ENCODE measurements around the gene ZNF582.

DNA sequence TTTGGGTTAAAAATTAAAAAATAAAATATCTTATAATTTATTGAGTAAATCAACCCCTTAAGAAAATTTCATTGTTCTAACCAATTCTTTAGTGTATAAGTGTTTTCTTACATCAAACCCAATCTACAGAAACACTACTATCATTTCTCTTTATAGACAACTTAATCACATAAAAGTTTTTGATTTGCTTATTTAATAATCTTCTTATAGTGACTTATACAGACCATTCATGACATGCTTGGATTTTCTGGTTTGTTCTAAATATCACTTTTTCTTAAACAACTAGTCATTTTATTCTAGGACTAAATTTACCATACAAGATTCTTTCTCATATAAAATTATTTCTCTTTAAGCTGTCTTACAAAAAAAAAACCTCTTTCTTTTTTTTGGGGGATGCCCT lies 51.4 kb downstream of the ZNF582 start:
- no peak for TF ChIP-seq SUZ12 (IDR thresholded peaks at IDR 0.05; ENCODE audit: extremely low read depth, insufficient read depth, insufficient read length)
- no peak for TF ChIP-seq YY1 (IDR thresholded peaks at IDR 0.05; ENCODE audit: insufficient read depth, insufficient read length)
